HEK293 (cell line): ENCODE measurements around the gene SKIC8.

Experiments used
- CTCF ChIA-PET: fragments of 350-600 bp; formaldehyde crosslinking; extraction: SDS; loops from one replicate; lab custom pipeline; 2021; ENCODE audit warnings: antibody characterized with exemption; lab: Yijun Ruan, JAX
- POLR2A ChIA-PET: fragments of 300-600 bp; formaldehyde crosslinking; extraction: SDS; loops from one replicate; lab custom pipeline; 2020; ENCODE audit warnings: antibody characterized with exemption, inconsistent platforms; lab: Yijun Ruan, JAX
- H3K27ac ChIP-seq: fragments of 200-500 bp; sonication (Bioruptor generic); 2 replicates; pipeline ENCODE4 v1.5.1; 2014; ENCODE audit warnings: low read depth, low read length, control low read depth, inconsistent platforms; ENCODE audit errors: extremely low read depth
- H3K36me3 ChIP-seq, 2 experiments: fragments of 200-500 bp in 1 of 2; sonication (Bioruptor generic) in 1 of 2; 1 replicate in 1 of 2; 2 replicates in 1 of 2; pipeline ENCODE4 v1.5.1; 2014 to 2017; ENCODE audit warnings: inconsistent platforms in 2 of 2, low read length in 2 of 2; ENCODE audit not compliant: control insufficient read depth in 2 of 2, insufficient read depth in 1 of 2
- H3K4me1 ChIP-seq: fragments of 200-500 bp; sonication (Bioruptor generic); 2 replicates; pipeline ENCODE4 v1.5.1; 2014; ENCODE audit warnings: mild to moderate bottlenecking, low read length, inconsistent platforms; ENCODE audit not compliant: control insufficient read depth, insufficient read depth
- H3K4me3 ChIP-seq: 2 replicates; pipeline ENCODE4 v1.5.1; 2011; ENCODE audit warnings: low read depth, mild to moderate bottlenecking, control low read depth, low read length, moderate library complexity
- H3K9me3 ChIP-seq: fragments of 200-500 bp; sonication (Bioruptor generic); 2 replicates; pipeline ENCODE4 v1.5.1; 2014; ENCODE audit warnings: low read depth, low read length, inconsistent platforms; ENCODE audit not compliant: control insufficient read depth, insufficient read depth
- EGR2 ChIP-seq: fragments of 450-650 bp; formaldehyde crosslinking; IDR thresholded peaks from 2 replicates; pipeline ENCODE4 v1.5.1; 2016; ENCODE audit warnings: low read depth, missing biosample characterization, missing genetic modification characterization
- GLI2 ChIP-seq: fragments of 450-650 bp; formaldehyde crosslinking; IDR thresholded peaks from 2 replicates; pipeline ENCODE4; 2017; ENCODE audit warnings: missing biosample characterization, missing genetic modification characterization, low read depth, borderline replicate concordance
- IKZF3 ChIP-seq: fragments of 450-650 bp; IDR thresholded peaks from 2 replicates; pipeline ENCODE4 v1.5.0; 2018; ENCODE audit warnings: missing biosample characterization, mild to moderate bottlenecking, missing genetic modification characterization, moderate library complexity
- KLF1 ChIP-seq: fragments of 450-650 bp; formaldehyde crosslinking; IDR thresholded peaks from 2 replicates; pipeline ENCODE4 v1.5.1; 2016; ENCODE audit warnings: missing biosample characterization, missing genetic modification characterization
- ZBTB21 ChIP-seq: fragments of 450-650 bp; formaldehyde crosslinking; IDR thresholded peaks from 2 replicates; pipeline ENCODE4 v1.5.1; 2017; ENCODE audit warnings: missing biosample characterization, missing genetic modification characterization
- ZFP3 ChIP-seq: fragments of 450-650 bp; formaldehyde crosslinking; IDR thresholded peaks from 2 replicates; pipeline ENCODE4 v1.5.1; 2016; ENCODE audit warnings: low read depth, missing biosample characterization, missing genetic modification characterization
- ZFP69B ChIP-seq: fragments of 450-650 bp; formaldehyde crosslinking; IDR thresholded peaks from 2 replicates; pipeline ENCODE4 v1.5.1; 2016; ENCODE audit warnings: missing biosample characterization, missing genetic modification characterization
- ZNF138 ChIP-seq: fragments of 450-650 bp; formaldehyde crosslinking; IDR thresholded peaks from 2 replicates; pipeline ENCODE4 v1.5.1; 2016; ENCODE audit warnings: missing biosample characterization, missing genetic modification characterization, borderline replicate concordance
- ZNF169 ChIP-seq: fragments of 450-650 bp; formaldehyde crosslinking; IDR thresholded peaks from 2 replicates; pipeline ENCODE4 v1.5.1; 2016; ENCODE audit warnings: missing biosample characterization, missing genetic modification characterization
- ZNF274 ChIP-seq, 2 experiments: fragments of 200-500 bp in 1 of 2; fragments of 450-650 bp in 1 of 2; sonication (Bioruptor generic) in 1 of 2; formaldehyde crosslinking in 1 of 2; IDR thresholded peaks; 2 replicates each; pipeline versions ENCODE4 v1.5.1 to v1.6.1; 2014 to 2016; ENCODE audit warnings: borderline replicate concordance in 1 of 2, inconsistent platforms in 1 of 2, low read length in 1 of 2, missing biosample characterization in 1 of 2, missing genetic modification characterization in 1 of 2
- ZNF335 ChIP-seq: fragments of 450-650 bp; formaldehyde crosslinking; conservative IDR thresholded peaks from 2 replicates; pipeline ENCODE4 v1.5.1; 2016; ENCODE audit warnings: missing biosample characterization, missing genetic modification characterization
- ZNF341 ChIP-seq: fragments of 450-650 bp; formaldehyde crosslinking; IDR thresholded peaks from 2 replicates; pipeline ENCODE4; 2016; ENCODE audit warnings: low read depth, missing biosample characterization, missing genetic modification characterization
- ZNF366 ChIP-seq: fragments of 450-650 bp; formaldehyde crosslinking; conservative IDR thresholded peaks from 2 replicates; pipeline ENCODE4 v1.5.1; 2016; ENCODE audit warnings: missing biosample characterization, missing genetic modification characterization
- ZNF580 ChIP-seq: fragments of 450-650 bp; formaldehyde crosslinking; IDR thresholded peaks from 2 replicates; pipeline ENCODE4 v1.5.1; 2016; ENCODE audit warnings: missing biosample characterization, missing genetic modification characterization
- ZNF704 ChIP-seq: fragments of 450-650 bp; formaldehyde crosslinking; IDR thresholded peaks from 2 replicates; pipeline ENCODE4 v1.5.1; 2016; ENCODE audit warnings: missing biosample characterization, missing genetic modification characterization
- ZNF776 ChIP-seq: fragments of 450-650 bp; formaldehyde crosslinking; IDR thresholded peaks from 2 replicates; pipeline ENCODE4 v1.5.0; 2017; ENCODE audit warnings: missing biosample characterization, missing genetic modification characterization, borderline replicate concordance
- ZNF792 ChIP-seq: fragments of 450-650 bp; formaldehyde crosslinking; IDR thresholded peaks from 2 replicates; pipeline ENCODE4 v1.5.1; 2016; ENCODE audit warnings: missing biosample characterization, missing genetic modification characterization
- ZSCAN16 ChIP-seq: fragments of 450-650 bp; formaldehyde crosslinking; IDR thresholded peaks from 2 replicates; pipeline ENCODE4 v1.5.1; 2016; ENCODE audit warnings: missing biosample characterization, missing genetic modification characterization
- ZSCAN18 ChIP-seq: fragments of 450-650 bp; formaldehyde crosslinking; IDR thresholded peaks from 2 replicates; pipeline ENCODE4 v1.5.1; 2016; ENCODE audit warnings: missing biosample characterization, missing genetic modification characterization

SKIC8 gene

GRCh38 chr15:78243491-78243941 lies 55.9 kb downstream of the SKIC8 start:
- POLR2A ChIA-PET: no interaction called here
- TF ChIP-seq ZFP3 (tag by site-specific recombination) (no peak), ZNF335 (0 out of 2 replicates have a peak, but pooled peaks have one; percentile 51), KLF1 (tag by site-specific recombination) (no peak), ZNF138 (tag by site-specific recombination) (no peak), IKZF3 (tag by site-specific recombination) (peak; percentile 65; the same call in 1 of the 2 replicates), ZNF704 (no peak)
- Histone ChIP-seq H3K9me3 (no peaks in the 10 kb centered on the region), H3K27ac (no peak overlapping the region), H3K4me3 (no peak overlapping the region), H3K36me3 (no peaks in the 10 kb centered on the region), H3K4me1 (no peaks in the 10 kb centered on the region)
- CTCF ChIA-PET: interaction anchor here (0.9 to 10.5 kb wide), 8 partner anchors 19 to 284 kb away, joined by 3 to 234 read pairs (median 22); partner anchors contain the start of genes CIB2 and IDH3A

GRCh38 chr15:78243058-78243457 lies 56.4 kb downstream of the SKIC8 start:
- Histone ChIP-seq H3K27ac (no peak overlapping the region), H3K9me3 (no peaks in the 10 kb centered on the region), H3K4me3 (no peak overlapping the region), H3K36me3 (no peaks in the 10 kb centered on the region), H3K4me1 (no peaks in the 10 kb centered on the region)
- TF ChIP-seq ZNF341 (tag by site-specific recombination) (no peak), ZSCAN16 (tag by site-specific recombination) (no peak)
- ChIA-PET CTCF (interaction anchor here (0.5 to 10.5 kb wide), 21 partner anchors 9 to 332 kb away, joined by 3 to 234 read pairs (median 6); partner anchors contain the start of genes ACSBG1 and CIB2), POLR2A (interaction anchor here (0.7 to 1.1 kb wide), 2 partner anchors 56 to 549 kb away, joined by 3 to 6 read pairs; partner anchors contain the start of gene SKIC8)

- TF ChIP-seq ZNF776: no peak
- no peak for TF ChIP-seq ZNF169
- no peak for TF ChIP-seq ZSCAN18
- TF ChIP-seq EGR2 (tag by site-specific recombination): no peak
- no peak for TF ChIP-seq ZNF274 (IDR thresholded peaks at IDR 0.05; ENCODE audit: low read length)
- TF ChIP-seq ZNF274 (tag by site-specific recombination; IDR thresholded peaks at IDR 0.05; ENCODE audit: borderline replicate concordance): no peak
- no peak for TF ChIP-seq ZNF580 (tag by site-specific recombination)
- TF ChIP-seq GLI2 (tag by site-specific recombination): no peak
- no peak for TF ChIP-seq ZNF792 (tag by site-specific recombination)
- TF ChIP-seq ZFP69B: no peak
- no peak for TF ChIP-seq ZNF366 (tag by site-specific recombination)
- no peak for TF ChIP-seq ZBTB21 (tag by site-specific recombination)
- CTCF ChIA-PET: interaction anchor here (0.6 to 10.5 kb wide), 39 partner anchors 8 to 449 kb away, joined by 3 to 234 read pairs (median 5); partner anchors contain the start of genes ACSBG1 and CIB2
- Histone ChIP-seq H3K4me1 (no peaks in the 10 kb centered on the region), H3K9me3 (no peaks in the 10 kb centered on the region), H3K27ac (no peak overlapping the region), H3K36me3 (no peaks in the 10 kb centered on the region), H3K4me3 (no peak overlapping the region)
- POLR2A ChIA-PET: interaction anchor here (0.7 to 1.1 kb wide), 2 partner anchors 57 to 548 kb away, joined by 3 to 6 read pairs; partner anchors contain the start of gene SKIC8
Measured at GRCh38 chr15:78242128-78242527, 57.3 kb downstream of the SKIC8 start.
